Fibroblast of villous mesenchyme (primary cell): Measurements from ENCODE around the gene BRAF. TPM values are rescaled to one million over a fixed set of nuclear protein-coding genes. Genes with fewer than 3 reads are reported as not detected.
"Not testable (repeated sequence)": the region's sequence is repeated elsewhere in the genome, so short reads cannot be mapped to it uniquely, and the experiment has no call there.

Experiments used
- DNase-seq: peaks from one replicate; pipeline ENCODE4 v3.0.0-alpha.2; 2010; ENCODE audit warnings: low read depth
- H3K4me3 ChIP-seq: 2 replicates; pipeline ENCODE4 v1.5.1; 2011; ENCODE audit warnings: low read depth, mild to moderate bottlenecking, low read length
- total RNA-seq: library from RNA; depleted of rRNA; stranded (reverse); fragments of >200 nt; gene quantifications from 2 replicates; pipeline ENCODE4 v1.2.3, GENCODE V29; 2012
- TF ChIP-seq, protein P1 (sequence below): IDR thresholded peaks from 2 replicates; pipeline ENCODE4 v1.5.1; 2012; ENCODE audit warnings: low read depth, mild to moderate bottlenecking, low read length; ENCODE audit not compliant: insufficient read depth

Gene BRAF
- total RNA-seq, 1 donor = 30.7 TPM

DNA sequence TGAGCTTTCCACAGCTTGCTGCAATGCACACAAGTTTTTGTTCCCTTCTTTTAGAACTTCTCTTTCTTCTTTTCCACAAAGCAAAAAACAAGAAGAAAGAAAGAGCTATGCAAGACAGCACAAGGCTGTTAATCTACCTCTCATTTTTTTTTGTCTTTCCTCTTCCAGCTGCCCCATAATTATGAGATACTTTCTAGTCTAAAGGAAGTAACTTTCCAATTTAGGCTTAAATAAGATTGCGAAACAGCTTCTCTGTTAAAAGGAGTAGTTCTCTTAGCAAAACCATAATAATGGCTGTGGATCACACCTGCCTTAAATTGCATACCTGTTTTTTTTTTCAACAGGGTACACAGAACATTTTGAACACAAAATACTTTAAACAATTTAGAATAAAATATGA is 172.2 kb downstream of the BRAF start:
- DNase-seq = peak; percentile 13
- H3K4me3 ChIP-seq = no peak overlapping the region
- TF ChIP-seq, protein P1, sequence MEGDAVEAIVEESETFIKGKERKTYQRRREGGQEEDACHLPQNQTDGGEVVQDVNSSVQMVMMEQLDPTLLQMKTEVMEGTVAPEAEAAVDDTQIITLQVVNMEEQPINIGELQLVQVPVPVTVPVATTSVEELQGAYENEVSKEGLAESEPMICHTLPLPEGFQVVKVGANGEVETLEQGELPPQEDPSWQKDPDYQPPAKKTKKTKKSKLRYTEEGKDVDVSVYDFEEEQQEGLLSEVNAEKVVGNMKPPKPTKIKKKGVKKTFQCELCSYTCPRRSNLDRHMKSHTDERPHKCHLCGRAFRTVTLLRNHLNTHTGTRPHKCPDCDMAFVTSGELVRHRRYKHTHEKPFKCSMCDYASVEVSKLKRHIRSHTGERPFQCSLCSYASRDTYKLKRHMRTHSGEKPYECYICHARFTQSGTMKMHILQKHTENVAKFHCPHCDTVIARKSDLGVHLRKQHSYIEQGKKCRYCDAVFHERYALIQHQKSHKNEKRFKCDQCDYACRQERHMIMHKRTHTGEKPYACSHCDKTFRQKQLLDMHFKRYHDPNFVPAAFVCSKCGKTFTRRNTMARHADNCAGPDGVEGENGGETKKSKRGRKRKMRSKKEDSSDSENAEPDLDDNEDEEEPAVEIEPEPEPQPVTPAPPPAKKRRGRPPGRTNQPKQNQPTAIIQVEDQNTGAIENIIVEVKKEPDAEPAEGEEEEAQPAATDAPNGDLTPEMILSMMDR = no peak

DNA sequence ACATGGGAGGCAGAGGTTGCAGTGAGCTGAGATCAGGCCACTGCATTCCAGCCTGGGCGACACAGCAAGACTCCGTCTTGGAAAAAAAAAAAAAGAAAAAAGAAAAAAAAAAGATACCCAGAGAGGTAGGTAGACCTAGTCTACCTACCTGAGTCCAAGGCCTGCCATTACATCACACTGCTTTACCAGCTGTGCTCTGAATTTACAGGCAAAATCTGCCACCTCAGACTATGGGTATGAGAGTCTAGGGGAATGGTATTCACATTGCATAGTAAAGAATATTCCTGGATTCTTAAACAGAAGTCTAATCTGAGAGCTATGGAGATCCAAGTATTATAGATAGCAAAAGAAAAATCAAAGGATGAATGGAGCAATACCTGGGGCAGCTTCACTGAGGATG is 178.0 kb downstream of the BRAF start:
- H3K4me3 ChIP-seq = no peak overlapping the region
- no peak for DNase-seq
- TF ChIP-seq, protein P1 = no peak

DNA sequence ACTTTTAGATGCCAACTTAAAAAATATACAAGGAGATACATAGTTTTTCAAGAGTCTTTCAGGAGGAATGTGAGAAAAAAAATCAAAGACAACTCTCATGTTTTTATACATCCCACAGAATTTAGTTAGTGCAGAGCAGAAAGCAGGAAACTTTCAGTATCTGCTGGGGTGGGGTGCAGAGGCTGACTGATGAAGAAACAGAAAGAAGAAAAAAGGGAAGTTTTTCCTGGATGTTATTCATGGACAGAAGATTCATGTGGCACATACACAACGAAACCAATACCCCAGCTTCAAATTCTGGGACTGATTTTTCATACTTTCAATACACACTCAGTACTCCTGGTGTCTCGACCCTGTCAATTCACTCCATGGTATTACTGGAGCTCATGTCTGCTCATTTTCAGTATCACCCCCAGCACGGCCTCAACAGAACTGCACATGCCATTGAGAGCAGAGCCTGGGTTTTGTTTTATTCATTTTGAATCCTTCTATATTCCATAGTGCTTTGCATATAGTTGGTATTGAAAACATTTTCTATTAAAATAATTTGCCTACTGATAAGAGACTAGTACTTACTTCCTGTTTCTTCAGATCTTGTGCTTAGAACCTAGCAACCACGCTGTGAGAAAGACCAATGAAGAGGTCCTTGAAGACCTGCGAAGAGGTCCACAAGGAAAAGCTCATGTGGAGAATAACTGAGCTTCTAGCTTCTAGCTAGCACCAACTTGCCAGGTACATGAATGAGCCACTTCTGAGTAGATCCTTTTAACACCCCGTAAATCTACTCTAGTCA is 179.3 kb downstream of the BRAF start:
- no peak overlapping the region for H3K4me3 ChIP-seq
- no peak for DNase-seq

DNA sequence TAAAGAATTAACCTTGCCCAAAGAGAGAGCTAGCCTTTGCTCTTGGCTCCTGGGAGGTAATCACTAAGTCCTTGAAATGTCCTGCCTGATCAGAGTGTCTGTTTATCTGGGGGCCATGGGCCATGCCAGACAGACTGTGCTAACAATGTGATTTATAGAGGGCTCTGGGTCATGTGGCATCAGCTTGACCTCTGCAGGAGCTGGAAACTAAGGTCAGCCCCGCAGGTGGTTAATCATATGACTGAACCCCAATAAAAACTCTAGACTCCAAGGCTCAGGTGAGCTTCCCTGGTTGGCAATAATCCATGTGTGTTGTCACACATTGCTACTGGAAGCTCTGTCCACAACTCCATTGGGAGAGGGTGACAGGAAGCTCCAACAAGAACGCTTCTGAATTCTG is 180.7 kb downstream of the BRAF start:
- no peak for DNase-seq
- H3K4me3 ChIP-seq = no peak overlapping the region

More for the DNA sequence above, 179.3 kb downstream of the BRAF start:
- TF ChIP-seq, protein P1 = no peak

DNA sequence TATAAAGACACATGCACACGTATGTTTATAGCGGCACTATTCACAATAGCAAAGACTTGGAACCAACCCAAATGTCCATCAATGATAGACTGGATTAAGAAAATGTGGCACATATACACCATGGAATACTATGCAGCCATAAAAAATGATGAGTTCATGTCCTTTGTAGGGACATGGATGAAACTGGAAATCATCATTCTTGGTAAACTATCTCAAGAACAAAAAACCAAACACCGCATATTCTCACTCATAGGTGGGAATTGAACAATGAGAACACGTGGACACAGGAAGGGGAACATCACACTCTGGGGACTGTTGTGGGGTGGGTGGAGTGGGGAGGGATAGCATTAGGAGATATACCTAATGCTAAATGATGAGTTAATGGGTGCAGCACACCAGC is 181.5 kb downstream of the BRAF start:
- not testable (repeated sequence) for H3K4me3 ChIP-seq, DNase-seq

More for the DNA sequence above, 180.7 kb downstream of the BRAF start:
- TF ChIP-seq, protein P1 = no peak

DNA sequence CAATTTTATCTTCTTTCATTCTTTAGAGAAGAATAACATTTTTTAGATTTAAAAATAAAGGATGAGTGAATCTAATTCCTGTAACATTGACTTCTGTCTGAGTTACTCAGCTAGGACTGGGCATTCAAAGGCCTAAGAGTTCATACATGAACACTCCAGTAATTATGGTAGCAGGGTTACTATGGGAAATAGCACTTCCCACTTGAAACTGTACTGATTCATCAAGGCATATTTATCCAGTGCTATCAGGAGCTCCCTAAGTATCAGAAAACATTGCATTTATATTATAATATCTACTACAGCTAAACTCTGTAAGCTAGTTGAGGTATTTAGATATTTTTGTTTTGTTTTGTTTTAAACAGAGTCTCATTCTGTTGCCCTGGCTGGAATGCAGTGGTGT is 186.4 kb downstream of the BRAF start:
- DNase-seq = no peak
- TF ChIP-seq, protein P1 = no peak
- no peak overlapping the region for H3K4me3 ChIP-seq

DNA sequence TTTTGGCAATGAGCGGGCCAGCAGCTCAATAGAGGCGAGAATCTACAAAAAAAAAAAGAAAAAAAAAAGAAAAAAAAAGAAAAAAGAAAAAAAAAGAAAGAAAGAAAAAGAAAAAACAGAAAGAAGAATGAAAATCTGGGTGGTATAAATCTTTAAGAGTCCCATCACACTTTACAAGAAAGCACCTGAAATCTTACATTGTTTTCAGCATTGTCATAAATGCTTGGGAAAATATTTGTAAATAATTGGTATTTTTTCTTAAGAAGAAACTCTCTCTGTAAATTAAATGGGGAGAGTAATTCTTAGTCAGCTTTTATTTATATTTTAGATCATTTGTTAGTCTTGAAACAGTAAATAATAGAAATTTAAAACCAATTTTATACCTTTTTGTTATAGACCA is 190.0 kb downstream of the BRAF start:
- DNase-seq = no peak
- TF ChIP-seq, protein P1 = no peak
- H3K4me3 ChIP-seq = no peak overlapping the region
